Choroid plexus epithelial cell (primary cell): ENCODE data around the gene RECK.

Experiments
- DNase-seq: peaks from one replicate; pipeline ENCODE4 v3.0.0-alpha.2; 2010; ENCODE audit warnings: low read depth
- H3K4me3 ChIP-seq: 2 replicates; pipeline ENCODE4 v1.5.1; 2011; ENCODE audit warnings: low read depth, mild to moderate bottlenecking, control low read depth, low read length, moderate library complexity
- TF ChIP-seq, protein P1 (sequence below): conservative IDR thresholded peaks from 2 replicates; pipeline ENCODE4 v1.5.1; 2011; ENCODE audit warnings: low read depth, mild to moderate bottlenecking, control low read depth, inconsistent platforms, low read length, moderate library complexity

Gene RECK

DNA sequence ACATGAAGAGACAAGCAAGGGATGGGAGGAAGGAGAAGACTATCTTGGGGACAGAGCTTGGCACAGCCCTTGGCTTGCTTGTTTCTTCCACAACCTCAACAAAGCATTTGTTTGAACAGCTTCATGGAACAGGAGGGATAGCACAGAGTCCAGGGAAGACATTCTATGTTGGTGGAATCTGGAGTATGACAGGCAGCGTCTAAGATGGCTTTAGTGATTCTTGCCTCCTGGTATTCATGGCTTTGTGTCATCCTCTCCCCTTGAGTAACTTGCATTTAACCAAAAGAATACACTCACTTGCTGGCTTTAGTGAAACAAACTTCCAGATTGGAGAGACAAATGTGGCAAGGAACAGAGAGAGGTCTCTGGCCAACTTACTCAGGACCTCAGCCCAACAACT is 30.8 kb upstream of the RECK start:
- no peak overlapping the region for H3K4me3 ChIP-seq
- TF ChIP-seq, protein P1, sequence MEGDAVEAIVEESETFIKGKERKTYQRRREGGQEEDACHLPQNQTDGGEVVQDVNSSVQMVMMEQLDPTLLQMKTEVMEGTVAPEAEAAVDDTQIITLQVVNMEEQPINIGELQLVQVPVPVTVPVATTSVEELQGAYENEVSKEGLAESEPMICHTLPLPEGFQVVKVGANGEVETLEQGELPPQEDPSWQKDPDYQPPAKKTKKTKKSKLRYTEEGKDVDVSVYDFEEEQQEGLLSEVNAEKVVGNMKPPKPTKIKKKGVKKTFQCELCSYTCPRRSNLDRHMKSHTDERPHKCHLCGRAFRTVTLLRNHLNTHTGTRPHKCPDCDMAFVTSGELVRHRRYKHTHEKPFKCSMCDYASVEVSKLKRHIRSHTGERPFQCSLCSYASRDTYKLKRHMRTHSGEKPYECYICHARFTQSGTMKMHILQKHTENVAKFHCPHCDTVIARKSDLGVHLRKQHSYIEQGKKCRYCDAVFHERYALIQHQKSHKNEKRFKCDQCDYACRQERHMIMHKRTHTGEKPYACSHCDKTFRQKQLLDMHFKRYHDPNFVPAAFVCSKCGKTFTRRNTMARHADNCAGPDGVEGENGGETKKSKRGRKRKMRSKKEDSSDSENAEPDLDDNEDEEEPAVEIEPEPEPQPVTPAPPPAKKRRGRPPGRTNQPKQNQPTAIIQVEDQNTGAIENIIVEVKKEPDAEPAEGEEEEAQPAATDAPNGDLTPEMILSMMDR, result no peak
- no peak for DNase-seq

DNA sequence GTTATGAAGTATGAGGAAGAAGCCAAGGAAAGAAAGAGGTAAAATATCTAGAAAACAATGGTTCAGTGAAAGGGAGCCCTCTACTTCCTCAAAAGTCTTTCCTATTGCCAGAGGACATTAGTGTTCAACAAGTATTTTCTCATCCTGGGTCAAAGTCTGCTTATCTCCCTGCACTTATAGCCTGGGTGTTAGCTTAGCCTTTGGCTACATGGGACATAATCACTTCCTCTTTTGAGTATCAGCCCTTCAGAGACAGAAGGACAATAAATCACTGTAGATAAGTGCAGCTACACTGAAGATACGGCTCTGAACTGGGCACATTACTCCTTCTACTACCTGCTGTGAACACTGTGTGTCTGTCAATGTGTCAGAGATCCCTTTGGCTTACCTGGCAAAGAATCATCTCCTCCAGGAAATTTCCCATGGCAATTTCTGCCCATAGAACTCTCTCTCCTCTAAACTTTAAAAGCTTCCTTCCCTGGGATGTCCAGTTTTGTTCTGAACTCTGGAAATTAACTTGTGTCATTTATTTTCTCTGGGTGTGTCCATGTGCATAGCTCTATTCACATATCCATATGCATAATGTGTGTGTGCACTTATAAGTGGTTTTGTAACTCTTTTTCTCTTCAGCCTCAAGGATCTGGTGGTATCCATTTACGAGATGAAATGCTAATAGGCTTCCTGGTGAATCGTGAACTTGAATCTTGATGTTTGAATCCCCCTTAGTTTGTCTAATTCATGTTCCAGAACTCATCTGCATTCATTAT is 30.0 kb upstream of the RECK start:
- no peak overlapping the region for H3K4me3 ChIP-seq
- no peak for DNase-seq
- TF ChIP-seq, protein P1, result no peak

DNA sequence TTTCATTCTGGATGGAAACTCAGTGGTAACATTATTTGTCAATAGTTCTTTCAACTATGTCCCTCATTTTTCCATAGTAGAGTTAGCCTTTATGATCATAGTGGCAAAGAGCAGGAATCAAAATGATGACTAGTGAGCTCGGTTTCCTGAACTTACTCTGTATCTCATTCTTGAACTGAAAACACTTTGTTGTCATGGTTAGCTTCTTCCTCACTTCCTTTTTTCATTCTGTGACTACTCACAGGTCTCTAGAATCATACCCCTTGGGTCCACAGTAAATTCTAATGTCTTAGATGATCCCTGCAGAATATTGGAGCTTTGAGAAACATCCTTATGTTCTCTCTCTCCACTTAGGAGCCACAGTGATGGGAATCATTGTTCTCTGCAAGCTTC is 29.4 kb upstream of the RECK start:
- TF ChIP-seq, protein P1, result no peak
- DNase-seq, result no peak
- no peak overlapping the region for H3K4me3 ChIP-seq

DNA sequence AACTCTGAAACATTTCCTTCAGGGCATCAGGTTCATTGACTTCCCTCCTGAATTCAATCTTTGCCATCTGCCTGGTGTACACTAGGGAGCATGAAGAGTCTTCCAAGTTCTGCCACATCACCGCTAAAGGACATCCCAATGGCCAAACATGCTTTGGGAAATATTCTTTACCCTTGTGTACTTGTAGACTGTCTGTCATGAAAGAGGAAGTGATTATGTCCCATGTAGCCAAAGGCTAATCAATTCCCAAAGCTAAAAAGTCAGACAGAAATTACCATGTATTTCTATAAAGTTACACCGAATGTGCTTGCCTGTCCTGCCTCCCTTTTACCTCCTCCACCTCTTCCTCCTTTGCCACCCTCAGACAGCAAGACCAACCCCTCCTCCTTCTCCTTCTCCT is 28.9 kb upstream of the RECK start:
- no peak overlapping the region for H3K4me3 ChIP-seq
- no peak for DNase-seq
- TF ChIP-seq, protein P1, result no peak

DNA sequence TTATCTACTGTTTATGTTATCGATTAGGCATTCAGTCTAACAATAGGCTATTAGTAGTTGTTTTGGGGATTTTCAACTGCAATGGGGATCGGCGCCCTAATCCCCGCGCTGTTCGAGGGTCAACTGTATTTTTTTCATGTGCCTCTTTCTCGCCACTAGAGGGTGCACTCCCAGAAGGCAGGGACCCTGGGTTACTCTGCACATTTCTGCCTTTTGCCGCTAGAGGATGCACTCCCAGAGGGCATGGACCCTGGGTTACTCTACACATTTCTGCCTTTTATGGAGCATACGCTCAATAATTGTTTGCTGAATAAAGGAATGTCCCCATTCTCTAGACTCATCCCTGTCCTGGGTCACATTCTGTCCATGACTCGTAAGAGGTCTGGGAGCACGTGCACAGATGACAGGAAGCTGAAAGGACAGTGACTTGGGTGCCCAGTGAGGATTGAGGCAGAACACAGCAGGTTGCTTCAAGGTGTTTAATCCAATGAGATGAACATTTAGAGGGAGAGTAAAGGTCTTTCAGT is 27.9 kb upstream of the RECK start:
- peak; percentile 84 for DNase-seq
- no peak overlapping the region for H3K4me3 ChIP-seq
- TF ChIP-seq, protein P1, result peak; percentile 100

DNA sequence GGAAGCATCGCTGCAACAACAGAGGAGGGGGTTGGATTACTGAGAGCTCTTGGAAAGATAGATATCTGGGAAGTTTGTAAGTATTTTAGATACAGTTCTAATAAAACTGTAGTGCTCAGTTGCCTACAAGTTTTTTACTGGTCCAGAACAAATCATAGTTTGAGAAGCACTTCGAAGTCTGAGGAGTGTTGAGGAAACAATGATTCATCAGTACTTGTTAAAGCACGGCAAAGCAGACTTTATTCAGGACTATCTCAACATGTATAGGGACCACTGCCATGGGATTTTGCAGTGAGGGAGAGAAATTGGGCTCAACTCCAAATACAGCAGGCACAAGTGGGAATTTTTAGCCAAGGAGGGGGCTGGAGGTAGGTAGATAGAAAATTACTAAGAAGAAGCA is 25.3 kb upstream of the RECK start:
- TF ChIP-seq, protein P1, result no peak
- no peak overlapping the region for H3K4me3 ChIP-seq
- DNase-seq, result peak; percentile 23

DNA sequence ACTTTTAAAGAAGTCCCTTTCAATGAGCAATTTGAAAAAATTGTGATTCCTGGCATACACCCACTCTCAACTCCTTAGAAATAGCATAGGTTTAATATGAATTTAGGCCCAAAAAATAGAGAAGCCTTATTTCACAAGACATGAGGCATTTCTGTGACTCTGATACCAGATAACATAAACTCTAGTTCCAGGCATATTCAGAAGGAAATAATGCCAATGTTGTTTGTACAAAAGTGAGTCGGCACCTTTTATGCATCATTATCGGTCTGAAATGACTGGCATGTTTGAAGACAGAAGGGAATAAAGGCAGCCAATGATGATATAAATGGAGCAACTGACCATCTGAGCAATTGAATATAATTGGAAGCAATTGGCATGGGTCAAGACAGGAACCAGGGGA is 19.4 kb upstream of the RECK start:
- no peak overlapping the region for H3K4me3 ChIP-seq
- TF ChIP-seq, protein P1, result no peak
- DNase-seq, result no peak
